ENCODE results near the gene GRM8.

DNA sequence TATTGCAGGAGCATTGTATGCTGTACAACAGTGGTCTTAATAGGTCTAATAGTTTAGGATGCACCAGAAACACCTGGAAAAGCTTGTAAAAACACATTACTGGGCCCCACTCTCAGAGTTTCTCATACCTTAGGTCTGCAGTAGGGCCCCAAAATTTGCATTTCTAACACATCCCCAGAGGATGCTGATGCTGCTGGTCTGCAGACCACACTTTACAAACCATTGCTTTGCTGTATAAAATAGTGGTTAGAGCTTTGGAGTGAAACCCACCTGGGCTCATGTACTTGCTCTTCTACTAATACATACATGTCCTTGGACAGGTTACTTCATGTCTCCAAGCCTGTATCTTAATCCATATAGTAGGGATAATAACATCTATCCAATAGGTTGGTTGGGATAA, 279.7 kb downstream of the GRM8 start:
- TF ChIP-seq, protein P1, sequence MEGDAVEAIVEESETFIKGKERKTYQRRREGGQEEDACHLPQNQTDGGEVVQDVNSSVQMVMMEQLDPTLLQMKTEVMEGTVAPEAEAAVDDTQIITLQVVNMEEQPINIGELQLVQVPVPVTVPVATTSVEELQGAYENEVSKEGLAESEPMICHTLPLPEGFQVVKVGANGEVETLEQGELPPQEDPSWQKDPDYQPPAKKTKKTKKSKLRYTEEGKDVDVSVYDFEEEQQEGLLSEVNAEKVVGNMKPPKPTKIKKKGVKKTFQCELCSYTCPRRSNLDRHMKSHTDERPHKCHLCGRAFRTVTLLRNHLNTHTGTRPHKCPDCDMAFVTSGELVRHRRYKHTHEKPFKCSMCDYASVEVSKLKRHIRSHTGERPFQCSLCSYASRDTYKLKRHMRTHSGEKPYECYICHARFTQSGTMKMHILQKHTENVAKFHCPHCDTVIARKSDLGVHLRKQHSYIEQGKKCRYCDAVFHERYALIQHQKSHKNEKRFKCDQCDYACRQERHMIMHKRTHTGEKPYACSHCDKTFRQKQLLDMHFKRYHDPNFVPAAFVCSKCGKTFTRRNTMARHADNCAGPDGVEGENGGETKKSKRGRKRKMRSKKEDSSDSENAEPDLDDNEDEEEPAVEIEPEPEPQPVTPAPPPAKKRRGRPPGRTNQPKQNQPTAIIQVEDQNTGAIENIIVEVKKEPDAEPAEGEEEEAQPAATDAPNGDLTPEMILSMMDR (conservative IDR thresholded peaks at IDR 0.05; ENCODE audit: low read length): no peak
- no peak for TF ChIP-seq EZH2phosphoT487 (IDR thresholded peaks at IDR 0.05; ENCODE audit: borderline replicate concordance, low read depth, low read length)
